Upper lobe of right lung (tissue), 1 donor: ENCODE results near the gene HOXA1. TPM values are rescaled to one million over a fixed set of nuclear protein-coding genes. Genes with fewer than 3 reads are reported as not detected.

Source experiments
- ATAC-seq: fragments of 200-7000 bp; cut with Tn5 transposase; one replicate; pipeline ENCODE4 v1.9.1; 2020; ENCODE audit warnings: mild to moderate bottlenecking, moderate library complexity
- DNase-seq: peaks from one replicate; pipeline ENCODE4 v3.0.0-alpha.2; 2020
- H3K27ac ChIP-seq: fragments of 200-600 bp; one replicate; pipeline ENCODE4 v1.8.0; 2022
- H3K27me3 ChIP-seq: fragments of 200-600 bp; one replicate; pipeline ENCODE4 v1.8.0; 2022; ENCODE audit warnings: mild to moderate bottlenecking
- H3K36me3 ChIP-seq: fragments of 200-600 bp; one replicate; pipeline ENCODE4 v1.8.0; 2022
- H3K4me1 ChIP-seq: fragments of 200-600 bp; one replicate; pipeline ENCODE4 v1.8.0; 2022
- H3K4me3 ChIP-seq: fragments of 200-600 bp; one replicate; pipeline ENCODE4 v1.8.0; 2022; ENCODE audit warnings: mild to moderate bottlenecking
- H3K9me3 ChIP-seq: fragments of 200-600 bp; one replicate; pipeline ENCODE4 v1.8.0; 2022
- intact Hi-C: fragments of 100-400 bp; cut with DNase I; formaldehyde crosslinking; loops from one replicate; pipeline ENCODE4 v1.11.0; 2022
- total RNA-seq: library from RNA; stranded (reverse); fragmentation: NEBNext Ultra II Directional; extraction: Animal tissue kit (Norgen Biotek cat#: 25700); gene quantifications from one replicate; pipeline ENCODE4 v1.2.1, GENCODE V29; 2021
- TF ChIP-seq, protein P1 (sequence below): fragments of 200-600 bp; IDR thresholded peaks from one replicate; pipeline ENCODE4 v1.8.0; 2022; ENCODE audit warnings: antibody characterized with exemption
- donor health status: DM: no; HTN: yes; CAD: no; lungs with severe emphysema.

HOXA1 gene
- total RNA-seq, 1 donor from 2014 or later = 0.75 TPM

DNA sequence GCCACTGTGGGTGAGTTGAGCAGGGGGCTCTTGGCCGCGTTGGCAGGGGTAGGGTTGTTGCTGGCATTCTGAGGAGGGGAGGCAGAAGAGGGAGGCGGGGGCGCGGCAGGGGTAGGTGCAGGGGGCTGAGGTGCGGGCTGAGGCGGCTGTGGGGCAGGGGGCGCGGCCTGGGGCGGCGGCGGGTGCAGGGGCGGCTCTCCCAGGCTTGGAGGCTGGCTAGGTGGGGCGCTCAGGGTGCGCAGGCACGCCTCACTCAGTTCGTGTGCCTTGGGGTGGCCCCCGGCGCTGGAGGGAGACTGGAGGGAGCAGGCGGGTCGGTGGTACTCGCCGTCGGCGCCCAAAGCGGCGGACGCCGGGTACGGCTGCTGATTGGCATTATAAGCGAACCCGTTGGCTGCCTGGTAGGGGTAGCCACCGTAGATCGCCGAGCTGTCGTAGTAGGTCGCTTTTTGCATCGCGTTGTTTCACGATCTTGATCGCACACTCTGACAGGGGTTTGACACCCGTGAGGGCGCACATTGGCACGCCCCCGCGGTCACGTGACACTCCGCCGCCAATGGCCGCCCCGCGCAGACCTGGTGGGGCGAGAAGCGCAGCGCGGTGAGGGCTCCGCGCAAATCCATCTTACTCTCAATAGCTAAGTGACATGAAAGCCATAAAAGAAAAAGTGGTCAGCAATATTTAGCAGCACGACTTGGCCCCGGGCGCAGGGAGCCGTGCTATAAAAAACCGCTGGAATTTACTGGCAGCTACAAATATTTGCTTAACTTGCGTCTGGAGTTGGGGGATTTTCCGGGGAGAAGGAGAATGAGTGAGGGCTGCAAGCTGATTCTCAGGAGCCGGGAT is 14.6 kb upstream of the HOXA1 start:
- no peak for DNase-seq
- H3K36me3 ChIP-seq = no peaks in the 10 kb centered on the region
- TF ChIP-seq, protein P1, sequence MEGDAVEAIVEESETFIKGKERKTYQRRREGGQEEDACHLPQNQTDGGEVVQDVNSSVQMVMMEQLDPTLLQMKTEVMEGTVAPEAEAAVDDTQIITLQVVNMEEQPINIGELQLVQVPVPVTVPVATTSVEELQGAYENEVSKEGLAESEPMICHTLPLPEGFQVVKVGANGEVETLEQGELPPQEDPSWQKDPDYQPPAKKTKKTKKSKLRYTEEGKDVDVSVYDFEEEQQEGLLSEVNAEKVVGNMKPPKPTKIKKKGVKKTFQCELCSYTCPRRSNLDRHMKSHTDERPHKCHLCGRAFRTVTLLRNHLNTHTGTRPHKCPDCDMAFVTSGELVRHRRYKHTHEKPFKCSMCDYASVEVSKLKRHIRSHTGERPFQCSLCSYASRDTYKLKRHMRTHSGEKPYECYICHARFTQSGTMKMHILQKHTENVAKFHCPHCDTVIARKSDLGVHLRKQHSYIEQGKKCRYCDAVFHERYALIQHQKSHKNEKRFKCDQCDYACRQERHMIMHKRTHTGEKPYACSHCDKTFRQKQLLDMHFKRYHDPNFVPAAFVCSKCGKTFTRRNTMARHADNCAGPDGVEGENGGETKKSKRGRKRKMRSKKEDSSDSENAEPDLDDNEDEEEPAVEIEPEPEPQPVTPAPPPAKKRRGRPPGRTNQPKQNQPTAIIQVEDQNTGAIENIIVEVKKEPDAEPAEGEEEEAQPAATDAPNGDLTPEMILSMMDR = no peak
- peaks cover 9% of the 10 kb centered on the region for H3K27me3 ChIP-seq
- H3K4me3 ChIP-seq = peak overlapping the region; percentile 54
- H3K4me1 ChIP-seq = peaks cover 15% of the 10 kb centered on the region
- H3K27ac ChIP-seq = peak overlapping the region; percentile 91
- ATAC-seq = peak; percentile 28
- H3K9me3 ChIP-seq = no peaks in the 10 kb centered on the region
- intact Hi-C loops = no loop called here

DNA sequence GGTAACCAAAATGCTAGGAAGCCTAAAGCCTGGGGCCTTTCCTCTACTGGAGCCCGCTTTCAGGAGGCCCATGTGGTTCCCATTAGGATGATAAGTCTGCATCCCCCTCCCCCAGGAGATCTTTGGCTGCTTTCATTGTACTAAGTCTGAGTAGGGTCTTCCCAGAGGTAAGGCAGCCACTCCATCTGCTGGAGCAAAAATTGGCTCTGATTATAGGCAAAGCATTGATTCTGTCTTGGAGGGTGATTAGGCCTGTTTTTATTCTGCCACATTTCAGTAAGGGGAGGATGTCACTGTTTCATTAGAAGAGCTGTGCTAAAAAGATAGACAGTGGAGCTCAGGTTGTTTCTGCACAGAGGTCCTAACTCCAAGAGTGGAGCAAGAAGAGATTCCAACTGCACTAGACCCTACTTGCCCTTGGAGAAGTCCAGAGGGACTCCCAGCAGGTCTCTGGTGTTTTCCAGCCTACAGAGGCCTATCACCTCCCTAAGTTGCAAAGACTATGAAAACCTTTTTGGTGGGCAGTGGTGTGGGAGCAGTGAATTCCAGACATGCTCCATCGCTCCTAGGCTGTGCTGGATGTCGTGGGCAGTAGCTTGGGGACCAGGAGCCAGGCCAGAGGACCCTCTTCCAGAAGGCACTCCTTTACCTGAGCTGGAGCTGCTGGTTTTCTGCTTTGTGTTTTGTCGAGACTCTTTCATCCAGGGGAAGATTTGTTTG is 13.8 kb upstream of the HOXA1 start:
- peaks cover 9% of the 10 kb centered on the region for H3K27me3 ChIP-seq
- H3K27ac ChIP-seq = peak overlapping the region; percentile 91
- TF ChIP-seq, protein P1 = no peak
- intact Hi-C loops = loop anchor here (10.0 kb wide), 1 partner anchor 255 kb away; no protein-coding TSS in a partner anchor
- peaks cover 18% of the 10 kb centered on the region for H3K4me1 ChIP-seq
- no peaks in the 10 kb centered on the region for H3K36me3 ChIP-seq
- no peaks in the 10 kb centered on the region for H3K9me3 ChIP-seq
- DNase-seq (no peak), ATAC-seq (no peak)
- H3K4me3 ChIP-seq = no peak overlapping the region

DNA sequence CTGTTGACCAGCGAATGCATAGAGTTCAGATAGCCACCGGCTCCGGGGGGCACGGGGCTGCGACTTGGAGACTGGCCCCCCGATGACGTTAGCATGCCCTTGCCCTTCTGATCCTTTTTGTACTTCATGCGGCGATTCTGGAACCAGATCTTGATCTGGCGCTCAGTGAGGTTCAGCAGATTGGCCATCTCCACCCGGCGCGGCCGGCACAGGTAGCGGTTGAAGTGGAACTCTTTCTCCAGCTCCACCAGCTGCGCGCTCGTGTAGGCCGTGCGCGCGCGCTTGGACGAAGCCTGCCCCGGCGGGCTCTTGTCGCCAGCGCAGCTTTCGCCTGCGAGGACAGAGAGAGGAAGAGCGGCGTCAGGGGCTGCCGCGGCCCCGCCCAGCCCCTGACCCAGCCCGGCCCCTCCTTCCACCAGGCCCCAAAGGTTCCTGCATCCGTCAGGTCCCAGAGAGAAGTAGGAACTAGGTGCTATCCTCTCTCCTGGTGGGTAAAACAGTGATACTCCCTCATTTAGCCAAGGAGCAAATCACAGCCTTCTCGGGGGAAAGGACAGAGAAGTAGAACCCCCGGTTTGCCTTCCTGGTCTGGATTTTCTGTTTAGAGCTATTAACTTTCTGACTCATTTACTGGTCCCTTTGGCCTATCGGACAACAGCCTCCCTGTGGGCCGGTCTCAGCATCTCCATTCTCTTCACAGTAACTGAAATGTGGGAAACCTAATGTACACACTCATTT is 12.8 kb upstream of the HOXA1 start:
- no peaks in the 10 kb centered on the region for H3K9me3 ChIP-seq
- no peaks in the 10 kb centered on the region for H3K36me3 ChIP-seq
- ATAC-seq (peak; percentile 72), DNase-seq (no peak)
- H3K27me3 ChIP-seq = peaks cover 12% of the 10 kb centered on the region
- intact Hi-C loops = loop anchor here (10.0 kb wide), 1 partner anchor 254 kb away; no protein-coding TSS in a partner anchor
- H3K4me3 ChIP-seq = peak overlapping the region; percentile 46
- TF ChIP-seq, protein P1 = peak; percentile 19
- H3K4me1 ChIP-seq = peaks cover 18% of the 10 kb centered on the region
- H3K27ac ChIP-seq = peak overlapping the region; percentile 91

DNA sequence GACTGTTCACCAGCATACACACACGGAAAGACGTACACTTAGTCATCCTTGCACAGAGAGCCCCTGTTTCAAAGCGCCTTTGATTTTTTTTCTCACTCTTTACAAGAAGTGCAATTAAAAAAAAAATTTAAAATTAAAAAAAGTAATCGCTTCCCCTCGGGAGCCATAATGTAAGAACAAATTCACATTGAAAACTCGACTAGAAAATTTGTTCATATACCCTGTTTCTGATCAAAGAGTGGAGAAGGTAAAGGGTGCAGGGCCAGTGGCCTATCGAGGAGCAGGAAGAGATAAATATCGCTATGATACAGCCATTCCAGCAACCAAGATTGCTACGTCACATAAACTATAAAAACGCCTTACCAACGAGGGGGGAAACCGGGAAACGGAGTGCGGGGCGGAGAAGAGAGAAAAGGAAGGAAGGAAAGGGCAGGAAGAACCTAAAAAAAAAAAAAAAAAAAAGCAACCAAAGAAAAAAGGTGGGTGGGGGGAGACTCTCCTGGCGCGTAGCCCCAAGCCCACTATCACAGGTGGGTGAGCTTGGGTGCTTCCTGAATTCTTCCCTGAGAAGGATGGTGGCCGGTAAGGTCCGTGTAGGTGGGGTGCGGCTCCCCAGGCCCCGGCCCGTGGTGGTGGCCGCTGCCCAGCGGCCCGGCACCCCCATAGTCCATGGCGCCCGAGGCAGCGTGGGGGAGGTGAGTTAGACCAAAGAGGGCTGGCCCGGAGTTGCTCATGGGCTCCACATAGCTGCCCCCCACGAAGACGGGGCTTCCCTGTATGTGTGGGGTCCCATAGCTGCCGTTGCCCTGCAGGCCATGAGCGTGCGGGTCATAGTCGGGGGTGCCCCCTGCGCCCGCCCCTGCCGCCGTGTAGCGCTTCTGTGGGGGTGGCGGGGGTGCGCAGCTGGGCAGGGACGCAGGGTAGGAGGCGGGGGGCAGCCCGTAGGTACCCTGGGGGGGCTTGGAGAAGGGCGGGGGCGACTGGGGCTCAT is 11.9 kb upstream of the HOXA1 start:
- intact Hi-C loops = loop anchor here (10.0 kb wide), 1 partner anchor 253 kb away; no protein-coding TSS in a partner anchor
- no peak for DNase-seq
- Histone ChIP-seq H3K36me3 (no peaks in the 10 kb centered on the region), H3K9me3 (no peaks in the 10 kb centered on the region), H3K27ac (peak overlapping the region; percentile 91), H3K4me1 (peaks cover 18% of the 10 kb centered on the region), H3K27me3 (peaks cover 19% of the 10 kb centered on the region), H3K4me3 (peak overlapping the region; percentile 46)
- TF ChIP-seq, protein P1 = no peak
- peak; percentile 29 for ATAC-seq
